PC-9 (cell line): Measurements from ENCODE around the gene CRTC1. TPM values are rescaled to one million over a fixed set of nuclear protein-coding genes. Genes with fewer than 3 reads are reported as not detected.

Experiments used
- BruUV-seq: library from RNA; stranded (reverse); fragments of 400-500 nt; replicated peaks from 2 replicates; lab custom pipeline; 2021; lab: Mats Ljungman, UMichigan
- CTCF ChIA-PET: fragments of 300-600 bp; sonication (Branson Sonifier 250); formaldehyde crosslinking; loops from one replicate; lab custom pipeline; 2022; ENCODE audit warnings: antibody characterized with exemption; lab: Charles Lee
- POLR2A ChIA-PET: fragments of 300-600 bp; sonication (Branson Sonifier 250); formaldehyde crosslinking; loops from one replicate; lab custom pipeline; 2022; ENCODE audit warnings: antibody characterized with exemption; ENCODE audit not compliant: unreplicated experiment; lab: Charles Lee
- DNase-seq, 2 experiments: peaks; one replicate each; pipeline versions ENCODE4 v3.0.0 to v3.0.0-alpha.2; 2015 to 2022; ENCODE audit warnings: mixed read lengths in 1 of 2
- H2AFZ ChIP-seq: fragments of 200-600 bp; sonication (generic); 2 replicates; pipeline ENCODE4 v1.8.1; 2017; ENCODE audit warnings: antibody characterized with exemption
- H3F3A ChIP-seq: fragments of 200-600 bp; sonication (generic); 2 replicates; pipeline ENCODE4 v1.8.1; 2017; ENCODE audit warnings: antibody characterized with exemption, mild to moderate bottlenecking, low read depth; ENCODE audit not compliant: insufficient read depth
- H3K27ac ChIP-seq: fragments of 200-600 bp; sonication (generic); 2 replicates; pipeline ENCODE4 v1.6.1; 2016; ENCODE audit warnings: mixed run types
- H3K27me3 ChIP-seq: fragments of 200-600 bp; sonication (generic); 2 replicates; pipeline ENCODE4 v1.6.1; 2016; ENCODE audit warnings: low read depth, mixed run types; ENCODE audit not compliant: insufficient read depth
- H3K36me3 ChIP-seq: fragments of 200-600 bp; sonication (generic); 2 replicates; pipeline ENCODE4 v1.6.1; 2016; ENCODE audit warnings: low read depth, mixed run types
- H3K4me1 ChIP-seq: fragments of 200-600 bp; sonication (generic); replicated peaks from 2 replicates; pipeline ENCODE4 v1.6.1; 2016; ENCODE audit warnings: mixed run types; ENCODE audit not compliant: insufficient read depth
- H3K4me2 ChIP-seq: fragments of 200-600 bp; sonication (generic); 2 replicates; pipeline ENCODE4 v1.6.1; 2017; ENCODE audit warnings: mixed run types
- H3K4me3 ChIP-seq: fragments of 200-600 bp; sonication (generic); 2 replicates; pipeline ENCODE4 v1.6.1; 2016; ENCODE audit warnings: mixed run types
- H3K79me2 ChIP-seq: fragments of 200-600 bp; sonication (generic); 2 replicates; pipeline ENCODE4 v1.6.1; 2017; ENCODE audit warnings: low read depth, mixed run types
- H3K9me2 ChIP-seq: fragments of 200-600 bp; sonication (generic); 2 replicates; pipeline ENCODE4 v1.8.1; 2017; ENCODE audit warnings: mild to moderate bottlenecking; ENCODE audit not compliant: insufficient read depth
- H3K9me3 ChIP-seq: fragments of 200-600 bp; sonication (generic); 2 replicates; pipeline ENCODE4 v1.8.1; 2016; ENCODE audit warnings: low read depth; ENCODE audit not compliant: insufficient read depth
- H4K20me1 ChIP-seq: fragments of 200-600 bp; sonication (generic); 2 replicates; pipeline ENCODE4 v1.8.1; 2017; ENCODE audit not compliant: insufficient read depth
- CTCF ChIP-seq: fragments of 200-600 bp; sonication (generic); conservative IDR thresholded peaks from 2 replicates; pipeline ENCODE4 v1.6.1; 2017; ENCODE audit warnings: mixed run types, antibody characterized with exemption, mild to moderate bottlenecking, moderate library complexity
- EZH2 ChIP-seq: fragments of 200-600 bp; sonication (generic); IDR thresholded peaks from 2 replicates; pipeline ENCODE4 v1.8.0; 2017; ENCODE audit warnings: antibody characterized with exemption, low read depth
- intact Hi-C: fragments of 100-400 bp; cut with micrococcal nuclease; formaldehyde crosslinking; loops from one replicate; pipeline ENCODE4 v1.10.0; 2022; ENCODE audit not compliant: unreplicated experiment
- total RNA-seq: library from RNA; stranded (reverse); gene quantifications from 2 replicates; pipeline ENCODE4 v1.2.3, GENCODE V29; 2021

CRTC1 gene
- total RNA-seq, 1 experiment from 2014 or later, result 16.6 TPM

GRCh38 chr19:18773682-18774081 lies 90.2 kb downstream of the CRTC1 start:
- H3K9me2 ChIP-seq, result no peaks in the 10 kb centered on the region
- intact Hi-C loops, result no loop called here
- H3K9me3 ChIP-seq, result no peaks in the 10 kb centered on the region
- no peak overlapping the region for H3K4me2 ChIP-seq
- no peak overlapping the region for H2AFZ ChIP-seq
- H3K36me3 ChIP-seq, result no peaks in the 10 kb centered on the region
- no peak overlapping the region for H3K27ac ChIP-seq
- ChIA-PET POLR2A (no interaction called here), CTCF (no interaction called here)
- BruUV-seq, result no TSS peak
- H3K4me1 ChIP-seq, result peaks cover 8% of the 10 kb centered on the region
- TF ChIP-seq CTCF, result no peak
- TF ChIP-seq EZH2, result no peak
- H3K27me3 ChIP-seq, result no peaks in the 10 kb centered on the region
- DNase-seq, result no peak
- H4K20me1 ChIP-seq, result no peaks in the 10 kb centered on the region
- no peak overlapping the region for H3K4me3 ChIP-seq
- no peaks in the 10 kb centered on the region for H3K79me2 ChIP-seq
- no peaks in the 10 kb centered on the region for H3F3A ChIP-seq

- CTCF ChIA-PET, result no interaction called here
- intact Hi-C loops, result no loop called here
- no peak overlapping the region for H3K27ac ChIP-seq
Observed at GRCh38 chr19:18774107-18774506, 90.6 kb downstream of the CRTC1 start.

GRCh38 chr19:18774782-18775444 lies 91.4 kb downstream of the CRTC1 start:
- BruUV-seq, result no TSS peak
- no peaks in the 10 kb centered on the region for H3F3A ChIP-seq
- DNase-seq, result no peak
- no peaks in the 10 kb centered on the region for H3K9me2 ChIP-seq
- H3K27ac ChIP-seq, result no peak overlapping the region
- no peaks in the 10 kb centered on the region for H3K9me3 ChIP-seq
- no peak overlapping the region for H3K4me3 ChIP-seq
- no peaks in the 10 kb centered on the region for H3K27me3 ChIP-seq
- intact Hi-C loops, result no loop called here
- ChIA-PET CTCF (no interaction called here), POLR2A (no interaction called here)
- H2AFZ ChIP-seq, result no peak overlapping the region
- H3K36me3 ChIP-seq, result no peaks in the 10 kb centered on the region
- H4K20me1 ChIP-seq, result no peaks in the 10 kb centered on the region
- no peak overlapping the region for H3K4me2 ChIP-seq
- TF ChIP-seq EZH2, result no peak
- H3K4me1 ChIP-seq, result no peaks in the 10 kb centered on the region
- H3K79me2 ChIP-seq, result no peaks in the 10 kb centered on the region

More at GRCh38 chr19:18774107-18774506, 90.6 kb downstream of the CRTC1 start:
- Histone ChIP-seq H3K79me2 (no peaks in the 10 kb centered on the region), H3F3A (no peaks in the 10 kb centered on the region), H3K27me3 (no peaks in the 10 kb centered on the region), H2AFZ (no peak overlapping the region), H3K4me1 (peaks cover 6% of the 10 kb centered on the region), H3K4me2 (no peak overlapping the region), H3K9me2 (no peaks in the 10 kb centered on the region), H3K9me3 (no peaks in the 10 kb centered on the region), H4K20me1 (no peaks in the 10 kb centered on the region), H3K36me3 (no peaks in the 10 kb centered on the region), H3K4me3 (no peak overlapping the region)
- TF ChIP-seq EZH2 (no peak), CTCF (no peak)
- POLR2A ChIA-PET, result no interaction called here
- no peak for DNase-seq
- BruUV-seq, result no TSS peak
